Coronary artery (tissue), 2 donors: ENCODE measurements around the gene UBE2E2.

Experiments used
- DNase-seq: peaks from one replicate; pipeline ENCODE4 v3.0.0-alpha.2; 2017; ENCODE audit warnings: low spot score
- H3K27ac ChIP-seq, 2 donors: fragments of 200-600 bp; sonication (generic); one replicate each; pipeline ENCODE4 v1.5.1; 2016 to 2019
- H3K4me3 ChIP-seq: fragments of 200-600 bp; sonication (generic); 2 replicates; pipeline ENCODE4 v1.5.1; 2016; ENCODE audit warnings: mild to moderate bottlenecking, moderate library complexity
- CTCF ChIP-seq: fragments of 200-600 bp; sonication (generic); IDR thresholded peaks from one replicate; pipeline ENCODE4 v1.5.1; 2019; ENCODE audit warnings: antibody characterized with exemption

Gene UBE2E2

GRCh38 chr3:23164746-23165145, 38.4 kb upstream of the UBE2E2 start:
- no peak overlapping the region for H3K4me3 ChIP-seq
- no peak for TF ChIP-seq CTCF
- H3K27ac ChIP-seq = no peak overlapping the region
- no peak for DNase-seq

- no peak overlapping the region for H3K4me3 ChIP-seq
- no peak for DNase-seq
- TF ChIP-seq CTCF = no peak
- no peak overlapping the region for H3K27ac ChIP-seq
These were observed 37.6 kb upstream of the UBE2E2 start for GRCh38 chr3:23165571-23165970.

GRCh38 chr3:23166276-23166675, 36.9 kb upstream of the UBE2E2 start:
- DNase-seq = no peak
- H3K27ac ChIP-seq = no peak overlapping the region
- no peak overlapping the region for H3K4me3 ChIP-seq
- no peak for TF ChIP-seq CTCF

GRCh38 chr3:23166845-23167244, 36.3 kb upstream of the UBE2E2 start:
- no peak for TF ChIP-seq CTCF
- no peak overlapping the region for H3K27ac ChIP-seq

GRCh38 chr3:23169551-23169950, 33.6 kb upstream of the UBE2E2 start:
- DNase-seq = no peak
- no peak overlapping the region for H3K4me3 ChIP-seq
- H3K27ac ChIP-seq = no peak overlapping the region
- TF ChIP-seq CTCF = no peak

More at GRCh38 chr3:23166845-23167244, 36.3 kb upstream of the UBE2E2 start:
- no peak overlapping the region for H3K4me3 ChIP-seq
- no peak for DNase-seq

- DNase-seq = no peak
- H3K27ac ChIP-seq = no peak overlapping the region
- H3K4me3 ChIP-seq = no peak overlapping the region
- no peak for TF ChIP-seq CTCF
These were observed 32.8 kb upstream of the UBE2E2 start for GRCh38 chr3:23170291-23170690.

- no peak overlapping the region for H3K4me3 ChIP-seq
- DNase-seq = no peak
- no peak overlapping the region for H3K27ac ChIP-seq
- TF ChIP-seq CTCF = no peak
These were observed 31.1 kb upstream of the UBE2E2 start for GRCh38 chr3:23172059-23172458.
